Esophagus squamous epithelium (tissue), 5 donors: ENCODE results near the gene MCRIP1. TPM values are rescaled to one million over a fixed set of nuclear protein-coding genes. Genes with fewer than 3 reads are reported as not detected.

ENCODE experiments used
- DNase-seq: peaks from one replicate; lab custom pipeline; 2025; lab: John Stamatoyannopoulos, UW
- H3K27ac ChIP-seq, 4 donors: fragments of 200-600 bp; sonication (generic); one replicate each; pipeline ENCODE4 v1.5.1; 2016 to 2019; ENCODE audit warnings: mild to moderate bottlenecking in 1 of 4
- H3K27me3 ChIP-seq, 4 donors: fragments of 200-600 bp; sonication (generic); 1 replicate in 3 of 4; 2 replicates in 1 of 4; pipeline versions ENCODE4 v1.5.1 to v1.6.0; 2017 to 2021; ENCODE audit warnings: antibody characterized with exemption in 1 of 4
- H3K36me3 ChIP-seq, 3 donors: fragments of 200-600 bp; sonication (generic); one replicate each; pipeline ENCODE4 v1.5.1; 2016 to 2019
- H3K4me1 ChIP-seq, 3 donors: fragments of 200-600 bp; sonication (generic); one replicate each; pipeline ENCODE4 v1.5.1; 2017 to 2019
- H3K4me3 ChIP-seq, 4 donors: fragments of 200-600 bp; sonication (generic); 1 replicate in 3 of 4; 2 replicates in 1 of 4; pipeline ENCODE4 v1.5.1; 2016 to 2019; ENCODE audit warnings: mild to moderate bottlenecking in 2 of 4, moderate library complexity in 1 of 4
- H3K9me3 ChIP-seq, 3 donors: fragments of 200-600 bp; sonication (generic); one replicate each; pipeline ENCODE4 v1.5.1; 2016 to 2019
- CTCF ChIP-seq, 6 experiments: fragments of 450-650 bp in 4 of 6; fragments of 200-600 bp in 2 of 6; sonication (generic) in 2 of 6; IDR thresholded peaks; one replicate each; pipeline ENCODE4 v1.5.1; 2016 to 2019; ENCODE audit warnings: antibody characterized with exemption in 6 of 6, mild to moderate bottlenecking in 4 of 6, moderate library complexity in 4 of 6
- POLR2A ChIP-seq, 4 donors: fragments of 450-650 bp; IDR thresholded peaks; one replicate each; pipeline ENCODE4 v1.6.1; 2017; ENCODE audit warnings: antibody characterized with exemption in 4 of 4, mild to moderate bottlenecking in 4 of 4, moderate library complexity in 3 of 4
- WGBS, 2 donors: methylation state at CpG; one replicate each; pipeline ENCODE4 v1.1.5; 2018; 5-methylcytosine and 5-hydroxymethylcytosine counted together
- intact Hi-C: fragments of 100-400 bp; cut with DNase I; formaldehyde crosslinking; loops from one replicate; pipeline ENCODE4 v1.15.0; 2022
- total RNA-seq, 4 donors: library from RNA; depleted of rRNA; stranded (reverse); fragments of >200 nt; gene quantifications; one replicate each; pipeline ENCODE4 v1.1.0, GENCODE V29; 2016
- donor health status: DM: yes; HTN: yes; CAD: no.

The MCRIP1 gene, protein sequence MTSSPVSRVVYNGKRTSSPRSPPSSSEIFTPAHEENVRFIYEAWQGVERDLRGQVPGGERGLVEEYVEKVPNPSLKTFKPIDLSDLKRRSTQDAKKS
- total RNA-seq, result 10 to 100 TPM in 3 of 4 donors, 1 to 10 TPM in 1; 8.7 to 28.0 (median 13.2) TPM

- H3K4me1 ChIP-seq, result peaks cover 32 to 61% (median 34%) of the 10 kb centered on the region in 3 donors
- DNase-seq, result peak; percentile 67
Observed at GRCh38 chr17:81833160-81833920, at the start of gene MCRIP1. MCRIP1 (minus strand) TSS chr17:81833291; CDS start chr17:81824506, 8,785 bp downstream.

GRCh38 chr17:81879121-81879520 is 46.0 kb upstream of the MCRIP1 start:
- no peak for DNase-seq
- Histone ChIP-seq H3K9me3 (no peaks in the 10 kb centered on the region), H3K27me3 (no peaks in the 10 kb centered on the region), H3K4me1 (peaks cover 0 to under 1% (median 0%) of the 10 kb centered on the region in 3 donors), H3K4me3 (no peak overlapping the region), H3K27ac (peak overlapping the region; percentile 18 to 69 (median 61)), H3K36me3 (peaks cover 0 to 59% (median 0%) of the 10 kb centered on the region in 3 donors)
- TF ChIP-seq CTCF (IDR thresholded peaks at IDR 0.05) (no peak), POLR2A (IDR thresholded peaks at IDR 0.05) (no peak)
- intact Hi-C loops, result no loop called here
- WGBS, 2 donors, result 69 to 79% methylated on average over 5 of the region's 5 CpGs

More at GRCh38 chr17:81833160-81833920, at the start of gene MCRIP1:
- H3K36me3 ChIP-seq, result no peaks in the 10 kb centered on the region
- no peaks in the 10 kb centered on the region for H3K27me3 ChIP-seq
- 0 to 3% methylated on average over 4 to 17 of the region's 76 CpGs for WGBS, 2 donors
- peak within 1 kb of the TSS; percentile 47 to 95 (median 76) for H3K4me3 ChIP-seq
- peak within 1 kb of the TSS; percentile 88 to 95 (median 90) for H3K27ac ChIP-seq
- no peaks in the 10 kb centered on the region for H3K9me3 ChIP-seq
- intact Hi-C loops, result no loop called here
- TF ChIP-seq POLR2A (IDR thresholded peaks at IDR 0.05) (peak in 3 of 4 donors; percentile 87 to 98 (median 96)), CTCF (IDR thresholded peaks at IDR 0.05) (no peak)

DNA sequence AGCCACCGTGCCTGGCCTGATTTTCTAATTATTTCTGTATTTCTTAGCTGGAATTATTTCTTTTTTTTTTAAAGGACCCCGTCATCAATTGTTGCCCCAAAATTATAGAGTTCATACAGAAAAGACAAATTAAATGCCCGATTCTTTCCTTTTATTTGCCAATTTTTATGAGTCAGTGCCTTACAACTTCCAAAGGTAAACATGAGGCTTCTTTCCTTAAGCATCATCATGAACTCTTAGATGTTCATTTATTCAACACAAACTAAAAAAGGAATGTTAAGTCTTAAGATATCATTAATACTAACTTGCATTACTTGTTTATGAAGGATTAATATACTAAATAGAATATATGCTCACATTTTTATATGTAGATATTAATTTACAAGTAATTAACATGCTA is 45.2 kb upstream of the MCRIP1 start:
- TF ChIP-seq CTCF (IDR thresholded peaks at IDR 0.05) (no peak), POLR2A (IDR thresholded peaks at IDR 0.05) (no peak)
- DNase-seq, result no peak
- H3K36me3 ChIP-seq, result peaks cover 0 to 51% (median 0%) of the 10 kb centered on the region in 3 donors
- WGBS, 2 donors, result 80 to 82% methylated on average over 3 of the region's 3 CpGs
- peaks cover 0 to 9% (median 0%) of the 10 kb centered on the region in 3 donors for H3K4me1 ChIP-seq
- H3K27me3 ChIP-seq, result no peaks in the 10 kb centered on the region
- H3K27ac ChIP-seq, result peak overlapping the region in 3 of 4 donors; percentile 34 to 69 (median 60)
- H3K9me3 ChIP-seq, result no peaks in the 10 kb centered on the region
- intact Hi-C loops, result no loop called here
- H3K4me3 ChIP-seq, result no peak overlapping the region

GRCh38 chr17:81877569-81877968 is 44.5 kb upstream of the MCRIP1 start:
- Histone ChIP-seq H3K9me3 (no peaks in the 10 kb centered on the region), H3K4me3 (no peak overlapping the region), H3K36me3 (peaks cover 0 to 43% (median 0%) of the 10 kb centered on the region in 3 donors), H3K27me3 (no peaks in the 10 kb centered on the region), H3K4me1 (peaks cover 0 to 16% (median 4%) of the 10 kb centered on the region in 3 donors), H3K27ac (no peak overlapping the region)
- no peak for TF ChIP-seq POLR2A (IDR thresholded peaks at IDR 0.05)
- no peak for TF ChIP-seq CTCF (IDR thresholded peaks at IDR 0.05)
- WGBS, 2 donors, result 89 to 92% methylated on average over 4 to 5 of the region's 5 CpGs
- intact Hi-C loops, result no loop called here
- DNase-seq, result no peak
